ENCODE results near the gene TYK2.

TYK2 gene

DNA sequence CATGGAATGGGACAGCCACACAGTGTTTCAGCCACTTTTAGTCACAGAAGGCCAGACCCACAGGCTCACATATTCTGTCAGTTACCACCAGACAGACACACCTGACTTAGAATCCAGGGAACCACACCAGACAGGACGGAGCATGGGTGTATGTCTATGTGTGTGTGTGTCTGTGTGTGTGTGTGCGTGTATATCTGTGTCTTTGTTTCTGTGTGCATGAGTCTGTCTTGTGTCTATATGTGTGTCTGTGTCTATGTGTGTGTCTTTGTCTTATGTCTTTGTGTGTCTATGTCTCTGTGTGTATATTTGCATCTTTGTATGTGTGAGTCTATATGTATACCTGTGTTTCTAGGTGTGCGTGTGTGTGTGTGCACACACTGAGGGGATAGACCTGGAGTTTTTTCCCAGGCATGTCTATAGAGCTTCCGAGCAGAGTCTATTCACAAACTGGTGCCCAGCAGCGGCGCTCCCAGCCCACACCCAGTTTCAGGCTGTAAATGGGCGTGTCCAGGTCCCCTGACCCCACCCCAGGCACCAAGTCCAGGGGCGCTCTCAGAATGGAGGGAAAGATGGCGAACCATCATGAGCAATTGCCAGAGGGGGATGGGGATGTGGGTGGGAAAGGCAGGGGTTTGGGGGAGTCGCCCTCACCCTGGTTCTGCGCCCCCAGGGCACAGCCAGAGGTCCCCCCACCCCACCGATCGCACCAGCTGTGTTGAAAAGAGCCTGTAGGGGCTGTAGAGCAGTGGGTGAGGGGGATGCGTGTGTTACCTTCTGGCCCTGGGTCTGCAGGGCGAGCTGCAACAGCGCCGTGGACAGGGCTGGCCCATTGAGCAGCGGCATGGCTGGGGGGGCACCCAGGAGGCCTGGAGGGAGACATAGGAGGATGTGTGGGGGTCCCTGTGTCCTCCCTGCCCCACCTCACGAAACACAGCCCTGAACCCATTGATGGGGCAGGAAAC, 58.2 kb downstream of the TYK2 start:
- Histone ChIP-seq H3K27me3 (ENCODE audit: control insufficient read depth, insufficient read depth, low read length) (no peaks in the 10 kb centered on the region), H3K36me3 (ENCODE audit: control insufficient read depth, insufficient read depth, low read length) (peaks cover 38% of the 10 kb centered on the region), H3K27ac (ENCODE audit: low read length) (no peak overlapping the region), H3K9me3 (ENCODE audit: control insufficient read depth, insufficient read depth, low read length) (no peaks in the 10 kb centered on the region), H3K4me1 (ENCODE audit: control insufficient read depth, insufficient read depth, low read length) (no peaks in the 10 kb centered on the region), H3K4me3 (ENCODE audit: low read length) (no peak overlapping the region)
- WGBS (ENCODE audit: insufficient coverage, insufficient read length), result no CpG with 5 or more reads among the region's 19 CpGs
- DNase-seq (ENCODE audit: low read depth, low spot score), result no peak

- Histone ChIP-seq H3K27ac (ENCODE audit: low read length) (no peak overlapping the region), H3K36me3 (ENCODE audit: control insufficient read depth, insufficient read depth, low read length) (peaks cover 35% of the 10 kb centered on the region), H3K4me1 (ENCODE audit: control insufficient read depth, insufficient read depth, low read length) (no peaks in the 10 kb centered on the region), H3K27me3 (ENCODE audit: control insufficient read depth, insufficient read depth, low read length) (no peaks in the 10 kb centered on the region), H3K4me3 (ENCODE audit: low read length) (no peak overlapping the region), H3K9me3 (ENCODE audit: control insufficient read depth, insufficient read depth, low read length) (no peaks in the 10 kb centered on the region)
- DNase-seq (ENCODE audit: low read depth, low spot score), result no peak
- WGBS (ENCODE audit: insufficient coverage, insufficient read length), result no CpG with 5 or more reads among the region's 11 CpGs
These were observed 59.0 kb downstream of the TYK2 start for GRCh38 chr19:10321417-10321797.

GRCh38 chr19:10320602-10321416, 59.6 kb downstream of the TYK2 start:
- DNase-seq (ENCODE audit: low read depth, low spot score), result no peak
- Histone ChIP-seq H3K36me3 (ENCODE audit: control insufficient read depth, insufficient read depth, low read length) (peaks cover 35% of the 10 kb centered on the region), H3K27ac (ENCODE audit: low read length) (no peak overlapping the region), H3K9me3 (ENCODE audit: control insufficient read depth, insufficient read depth, low read length) (no peaks in the 10 kb centered on the region), H3K4me3 (ENCODE audit: low read length) (no peak overlapping the region), H3K27me3 (ENCODE audit: control insufficient read depth, insufficient read depth, low read length) (no peaks in the 10 kb centered on the region), H3K4me1 (ENCODE audit: control insufficient read depth, insufficient read depth, low read length) (0 out of 2 replicates have a peak, but pooled peaks cover 3% of the 10 kb centered on the region)
- WGBS (ENCODE audit: insufficient coverage, insufficient read length), result no CpG with 5 or more reads among the region's 32 CpGs

DNA sequence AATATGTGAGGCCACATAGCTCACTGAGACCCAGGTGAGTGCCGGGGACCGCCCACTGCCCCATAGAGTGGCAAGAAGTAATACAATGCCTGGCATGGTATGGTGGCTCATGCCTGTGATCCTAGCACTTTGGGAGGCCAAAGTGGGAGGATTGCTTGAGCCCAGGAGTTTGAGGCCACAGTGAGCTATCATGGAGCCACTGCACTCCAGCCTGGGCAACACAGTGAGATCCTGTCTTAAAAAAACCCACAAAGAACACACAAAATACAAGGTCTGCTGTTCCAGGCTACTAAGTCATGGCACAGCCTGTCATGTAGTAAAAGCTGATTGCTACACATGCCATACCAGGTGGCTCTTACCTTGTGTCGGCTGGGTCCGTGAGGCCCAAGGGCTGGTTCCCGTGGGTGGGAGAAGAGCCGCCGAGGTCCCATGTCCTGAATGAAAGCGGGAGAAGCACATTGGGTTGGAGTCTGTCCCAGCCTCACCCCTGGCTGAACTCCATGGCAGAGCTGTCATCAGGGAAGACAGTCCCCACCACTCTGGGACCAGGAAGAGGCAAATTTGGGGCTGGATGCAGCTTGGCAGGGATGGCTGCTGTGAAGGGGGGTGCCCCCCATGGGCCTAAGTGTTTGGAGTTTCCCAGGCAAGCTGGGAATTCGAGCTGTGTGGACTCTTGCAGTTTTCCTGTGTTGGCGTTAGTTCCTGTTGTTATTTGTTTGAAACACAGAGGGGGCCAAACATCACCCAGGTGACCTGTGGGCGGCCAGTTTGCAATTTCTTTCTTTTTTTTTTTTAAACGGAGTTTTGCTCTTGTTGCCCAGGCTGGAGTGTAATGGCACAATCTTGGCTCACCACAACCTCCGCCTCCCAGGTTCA, 61.3 kb downstream of the TYK2 start:
- WGBS (ENCODE audit: insufficient coverage, insufficient read length), result no CpG with 5 or more reads among the region's 13 CpGs
- H3K36me3 ChIP-seq (ENCODE audit: control insufficient read depth, insufficient read depth, low read length), result peaks cover 35% of the 10 kb centered on the region

GRCh38 chr19:10317857-10318462, 62.4 kb downstream of the TYK2 start:
- peaks cover 27% of the 10 kb centered on the region for H3K36me3 ChIP-seq (ENCODE audit: control insufficient read depth, insufficient read depth, low read length)
- H3K4me3 ChIP-seq (ENCODE audit: low read length), result no peak overlapping the region
- 0 out of 2 replicates have a peak, but pooled peaks cover 3% of the 10 kb centered on the region for H3K4me1 ChIP-seq (ENCODE audit: control insufficient read depth, insufficient read depth, low read length)
- no peak overlapping the region for H3K27ac ChIP-seq (ENCODE audit: low read length)
- H3K27me3 ChIP-seq (ENCODE audit: control insufficient read depth, insufficient read depth, low read length), result no peaks in the 10 kb centered on the region
- DNase-seq (ENCODE audit: low read depth, low spot score), result no peak
- WGBS (ENCODE audit: insufficient coverage, insufficient read length), result no CpG with 5 or more reads among the region's 15 CpGs
- no peaks in the 10 kb centered on the region for H3K9me3 ChIP-seq (ENCODE audit: control insufficient read depth, insufficient read depth, low read length)

More for the DNA sequence above, 61.3 kb downstream of the TYK2 start:
- H3K27me3 ChIP-seq (ENCODE audit: control insufficient read depth, insufficient read depth, low read length), result no peaks in the 10 kb centered on the region
- H3K9me3 ChIP-seq (ENCODE audit: control insufficient read depth, insufficient read depth, low read length), result no peaks in the 10 kb centered on the region
- no peak overlapping the region for H3K27ac ChIP-seq (ENCODE audit: low read length)
- H3K4me1 ChIP-seq (ENCODE audit: control insufficient read depth, insufficient read depth, low read length), result 0 out of 2 replicates have a peak, but pooled peaks cover 3% of the 10 kb centered on the region
- H3K4me3 ChIP-seq (ENCODE audit: low read length), result no peak overlapping the region
- no peak for DNase-seq (ENCODE audit: low read depth, low spot score)

DNA sequence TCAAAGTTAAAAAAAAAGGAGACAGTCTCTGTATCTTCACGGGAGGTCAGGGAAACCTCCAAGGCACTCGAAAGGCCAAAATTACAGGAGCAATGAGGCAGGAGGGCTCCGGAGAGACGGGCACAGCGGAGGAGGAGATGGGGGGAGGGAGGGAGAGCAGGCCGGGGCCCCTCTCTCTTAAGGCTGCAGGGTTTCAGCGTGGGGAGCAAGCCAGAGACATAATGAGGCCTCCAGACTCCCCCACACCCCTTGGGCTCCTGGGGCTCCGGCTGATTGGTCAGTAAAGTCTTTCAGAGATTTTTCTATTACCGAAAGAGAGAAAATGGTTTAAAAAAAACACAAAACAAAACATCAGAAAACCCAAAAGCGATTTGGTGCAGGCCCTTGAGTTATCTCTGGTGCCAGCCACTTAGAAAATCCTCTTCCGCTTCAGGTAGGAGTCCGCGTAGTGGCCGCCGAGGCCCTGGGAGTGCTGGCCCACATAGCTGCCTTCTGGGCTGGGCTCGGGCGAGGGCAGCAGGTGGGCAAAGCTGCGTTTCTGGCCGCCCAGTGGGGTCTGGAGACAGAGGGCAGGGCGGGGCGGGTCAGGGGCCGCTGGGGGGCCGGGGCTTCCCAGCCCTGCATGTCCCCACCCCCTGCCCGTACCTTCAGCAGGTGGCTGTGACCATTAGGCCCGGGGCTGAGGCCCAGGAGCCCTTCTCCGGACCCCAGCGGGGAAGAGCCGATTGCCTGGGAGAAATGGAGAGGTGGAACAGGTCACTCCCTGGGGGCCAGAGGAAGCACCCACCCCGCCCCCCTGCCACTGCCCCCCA, 63.1 kb downstream of the TYK2 start:
- no peak overlapping the region for H3K4me3 ChIP-seq (ENCODE audit: low read length)

DNA sequence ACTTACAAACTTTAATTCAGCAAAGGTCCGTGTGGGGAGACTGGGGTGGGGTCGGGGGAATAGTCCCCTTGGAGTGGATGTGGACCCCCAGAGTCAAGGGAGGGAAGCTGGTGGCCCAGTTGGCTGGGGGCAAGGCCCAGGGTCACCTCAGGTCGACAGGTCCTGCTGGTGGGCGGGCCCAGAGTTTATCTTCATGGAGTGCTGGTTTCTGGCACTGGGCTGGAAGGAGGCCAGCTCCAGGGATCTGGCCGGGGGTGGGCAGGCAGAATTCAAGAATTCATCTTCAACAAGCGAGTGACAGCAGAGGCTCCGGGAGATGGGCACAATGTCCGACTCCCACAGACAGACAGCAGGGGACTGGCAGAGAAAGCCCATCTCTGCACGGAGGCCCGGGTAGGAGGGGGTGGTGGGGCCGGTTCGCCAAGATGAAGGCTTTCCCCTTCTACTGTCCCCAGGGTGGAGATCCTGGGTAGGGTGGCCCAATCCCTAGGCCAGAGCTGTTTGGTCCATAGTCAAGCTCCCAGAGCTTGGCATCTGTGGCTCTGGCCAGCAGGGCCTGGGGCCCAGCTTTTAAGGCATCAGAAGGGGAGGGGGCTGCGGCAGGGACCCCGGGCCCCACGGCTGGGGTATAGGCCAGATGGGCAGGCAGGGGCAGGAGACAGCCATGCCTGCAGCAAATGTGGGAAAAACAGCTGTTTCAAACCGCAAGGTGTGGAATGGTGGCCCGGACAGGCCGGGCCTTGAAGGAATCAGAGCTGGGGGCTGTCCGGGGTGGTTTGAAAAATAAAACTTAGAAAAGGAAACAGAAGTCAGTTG, 63.9 kb downstream of the TYK2 start:
- H3K4me1 ChIP-seq (ENCODE audit: control insufficient read depth, insufficient read depth, low read length), result 0 out of 2 replicates have a peak, but pooled peaks cover 3% of the 10 kb centered on the region
- H3K4me3 ChIP-seq (ENCODE audit: low read length), result no peak overlapping the region; the same call in 1 of the 2 replicates
- WGBS (ENCODE audit: insufficient coverage, insufficient read length), result no CpG with 5 or more reads among the region's 19 CpGs
- H3K9me3 ChIP-seq (ENCODE audit: control insufficient read depth, insufficient read depth, low read length), result no peaks in the 10 kb centered on the region
- peaks cover 12% of the 10 kb centered on the region; the same call in 1 of the 2 replicates for H3K36me3 ChIP-seq (ENCODE audit: control insufficient read depth, insufficient read depth, low read length)
- H3K27me3 ChIP-seq (ENCODE audit: control insufficient read depth, insufficient read depth, low read length), result no peaks in the 10 kb centered on the region
- H3K27ac ChIP-seq (ENCODE audit: low read length), result no peak overlapping the region
- DNase-seq (ENCODE audit: low read depth, low spot score), result no peak

More for the DNA sequence above, 63.1 kb downstream of the TYK2 start:
- Histone ChIP-seq H3K36me3 (ENCODE audit: control insufficient read depth, insufficient read depth, low read length) (peaks cover 20% of the 10 kb centered on the region), H3K9me3 (ENCODE audit: control insufficient read depth, insufficient read depth, low read length) (no peaks in the 10 kb centered on the region), H3K4me1 (ENCODE audit: control insufficient read depth, insufficient read depth, low read length) (0 out of 2 replicates have a peak, but pooled peaks cover 3% of the 10 kb centered on the region), H3K27me3 (ENCODE audit: control insufficient read depth, insufficient read depth, low read length) (no peaks in the 10 kb centered on the region), H3K27ac (ENCODE audit: low read length) (no peak overlapping the region)
- no CpG with 5 or more reads among the region's 29 CpGs for WGBS (ENCODE audit: insufficient coverage, insufficient read length)
- no peak for DNase-seq (ENCODE audit: low read depth, low spot score)

DNA sequence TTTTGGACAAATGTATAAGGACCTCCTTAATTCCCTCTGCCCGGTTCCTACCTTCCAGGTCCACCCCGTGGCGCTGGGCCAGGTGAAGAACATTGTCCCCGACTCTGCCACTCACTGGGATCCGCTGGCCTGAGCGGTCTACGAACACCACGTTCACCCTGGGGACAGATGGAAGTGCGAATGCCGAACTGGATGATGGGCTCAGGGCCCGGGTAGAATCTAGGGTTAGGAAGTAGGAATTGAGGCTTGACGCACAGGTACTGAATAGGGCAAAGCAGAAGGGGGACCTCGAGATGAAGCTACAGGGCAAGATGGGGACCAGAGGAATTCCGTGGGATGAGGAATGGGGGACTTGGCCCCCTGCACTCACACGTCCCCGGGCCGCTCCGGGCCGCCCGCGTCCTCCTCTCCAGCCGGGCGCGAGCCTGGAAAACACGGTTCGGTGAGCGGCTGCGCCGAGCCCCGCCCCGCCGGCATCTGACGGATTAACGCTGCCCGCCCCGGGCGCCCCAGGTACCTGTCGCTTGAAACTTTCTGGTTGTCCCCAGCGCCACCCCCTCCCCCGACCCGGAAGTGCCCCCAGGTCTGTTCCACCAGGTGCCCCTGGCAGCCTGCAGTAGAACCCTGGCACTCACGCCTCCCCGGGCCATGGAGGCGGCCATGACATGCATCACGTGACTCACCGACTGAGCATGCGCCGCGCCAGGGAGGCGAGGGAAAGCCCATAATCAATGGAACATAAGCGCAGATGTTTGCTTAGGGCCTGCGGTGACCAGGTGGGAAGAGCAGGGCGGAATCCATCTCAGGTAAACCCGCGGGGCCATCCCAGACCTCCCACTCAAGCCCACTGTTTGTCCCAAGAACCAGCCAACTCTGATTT, 64.8 kb downstream of the TYK2 start, which contains the start of gene FDX2:
FDX2 (minus strand) TSS at position 681 of the 880 bp plus-strand sequence; CDS start at position 662, 19 bp downstream.
- WGBS (ENCODE audit: insufficient coverage, insufficient read length), result no CpG with 5 or more reads among the region's 55 CpGs
- no peaks in the 10 kb centered on the region for H3K9me3 ChIP-seq (ENCODE audit: control insufficient read depth, insufficient read depth, low read length)
- H3K4me1 ChIP-seq (ENCODE audit: control insufficient read depth, insufficient read depth, low read length), result 0 out of 2 replicates have a peak, but pooled peaks cover 3% of the 10 kb centered on the region
- H3K27ac ChIP-seq (ENCODE audit: low read length), result no peak within 1 kb of the TSS
- DNase-seq (ENCODE audit: low read depth, low spot score), result peak; percentile 84
- peaks cover 10% of the 10 kb centered on the region; the same call in 1 of the 2 replicates for H3K36me3 ChIP-seq (ENCODE audit: control insufficient read depth, insufficient read depth, low read length)
- peak within 1 kb of the TSS; percentile 79 for H3K4me3 ChIP-seq (ENCODE audit: low read length)
- H3K27me3 ChIP-seq (ENCODE audit: control insufficient read depth, insufficient read depth, low read length), result no peaks in the 10 kb centered on the region

Data from iPS DF 6.9 (cell line).